Activated T-helper 2 cell treated with anti-CD3 and anti-CD28 coated beads, Interferon-gamma antibody, Interleukin-2, Interleukin-4, amounts not matched to agents 10 μg/mL and 5 μg/mL and 100 μg/mL, durations not matched to agents 14 hours and 24 hours and 36 hours (primary cell): Measurements from ENCODE around the gene CCDC146. TPM values are rescaled to one million over a fixed set of nuclear protein-coding genes. Genes with fewer than 3 reads are reported as not detected.
"Not testable (repeated sequence)": the region's sequence is repeated elsewhere in the genome, so short reads cannot be mapped to it uniquely, and the experiment has no call there.

Experiments used
- DNase-seq: peaks from one replicate; pipeline ENCODE4 v3.0.0; 2021; ENCODE audit warnings: low spot score
- H3K27ac Mint-ChIP-seq: one replicate; pipeline ENCODE4 v1.8.0; 2021; ENCODE audit warnings: mixed read lengths
- H3K27me3 Mint-ChIP-seq: one replicate; pipeline ENCODE4 v1.8.0; 2021; ENCODE audit warnings: low read depth, mixed read lengths
- H3K36me3 Mint-ChIP-seq: one replicate; pipeline ENCODE4 v1.8.0; 2021; ENCODE audit warnings: low read depth, mixed read lengths
- H3K4me1 Mint-ChIP-seq: one replicate; pipeline ENCODE4 v1.8.0; 2021; ENCODE audit warnings: low read depth, mixed read lengths
- H3K4me3 Mint-ChIP-seq: one replicate; pipeline ENCODE4 v1.8.0; 2021; ENCODE audit warnings: low read depth, mild to moderate bottlenecking, moderate library complexity, mixed read lengths
- H3K9me3 Mint-ChIP-seq: one replicate; pipeline ENCODE4 v1.8.0; 2021; ENCODE audit warnings: mixed read lengths
- intact Hi-C: fragments of 100-400 bp; cut with micrococcal nuclease; formaldehyde crosslinking; loops from one replicate; pipeline ENCODE4 v1.15.1; 2023
- total RNA-seq: library from RNA; stranded (reverse); gene quantifications from 2 replicates; pipeline ENCODE4 v1.2.3, GENCODE V29; 2022

CCDC146 gene
- total RNA-seq, 1 donor from 2014 or later: 2.9 TPM

- Mint-ChIP-seq H3K27ac (no peak overlapping the region), H3K4me1 (no peaks in the 10 kb centered on the region), H3K36me3 (no peaks in the 10 kb centered on the region), H3K27me3 (no peaks in the 10 kb centered on the region), H3K9me3 (no peaks in the 10 kb centered on the region), H3K4me3 (no peak overlapping the region)
- no peak for DNase-seq
- intact Hi-C loops: no loop called here
These were observed 198.3 kb downstream of the CCDC146 start for GRCh38 chr7:77320714-77321113.

GRCh38 chr7:77321300-77321699, 198.9 kb downstream of the CCDC146 start:
- H3K9me3 Mint-ChIP-seq: no peaks in the 10 kb centered on the region
- DNase-seq: no peak
- intact Hi-C loops: no loop called here
- H3K4me1 Mint-ChIP-seq: peaks cover 5% of the 10 kb centered on the region
- no peak overlapping the region for H3K4me3 Mint-ChIP-seq
- H3K27me3 Mint-ChIP-seq: no peaks in the 10 kb centered on the region
- no peaks in the 10 kb centered on the region for H3K36me3 Mint-ChIP-seq
- no peak overlapping the region for H3K27ac Mint-ChIP-seq

- DNase-seq: no peak
- Mint-ChIP-seq H3K9me3 (no peaks in the 10 kb centered on the region), H3K27me3 (no peaks in the 10 kb centered on the region), H3K27ac (no peak overlapping the region), H3K36me3 (no peaks in the 10 kb centered on the region), H3K4me3 (no peak overlapping the region), H3K4me1 (peaks cover 35% of the 10 kb centered on the region)
- intact Hi-C loops: no loop called here
These were observed 203.7 kb downstream of the CCDC146 start for GRCh38 chr7:77326131-77326530.

GRCh38 chr7:77327067-77327931, 204.9 kb downstream of the CCDC146 start:
- intact Hi-C loops: no loop called here
- H3K36me3 Mint-ChIP-seq: no peaks in the 10 kb centered on the region
- no peaks in the 10 kb centered on the region for H3K27me3 Mint-ChIP-seq
- H3K4me1 Mint-ChIP-seq: peaks cover 43% of the 10 kb centered on the region
- no peak overlapping the region for H3K4me3 Mint-ChIP-seq
- DNase-seq: no peak
- peak overlapping the region; percentile 7 for H3K27ac Mint-ChIP-seq
- no peaks in the 10 kb centered on the region for H3K9me3 Mint-ChIP-seq

- DNase-seq: no peak
- peak overlapping the region; percentile 15 for H3K4me3 Mint-ChIP-seq
- peak overlapping the region; percentile 30 for H3K27ac Mint-ChIP-seq
- H3K27me3 Mint-ChIP-seq: no peaks in the 10 kb centered on the region
- peaks cover 43% of the 10 kb centered on the region for H3K4me1 Mint-ChIP-seq
- intact Hi-C loops: loop anchor here (1.0 kb wide), 1 partner anchor 25 kb away; no protein-coding TSS in a partner anchor
- no peaks in the 10 kb centered on the region for H3K36me3 Mint-ChIP-seq
- H3K9me3 Mint-ChIP-seq: no peaks in the 10 kb centered on the region
These were observed 205.7 kb downstream of the CCDC146 start for GRCh38 chr7:77327932-77328628.

- Mint-ChIP-seq H3K4me3 (no peak overlapping the region), H3K9me3 (no peaks in the 10 kb centered on the region), H3K27me3 (no peaks in the 10 kb centered on the region), H3K27ac (peak overlapping the region; percentile 30), H3K4me1 (peaks cover 43% of the 10 kb centered on the region), H3K36me3 (no peaks in the 10 kb centered on the region)
- DNase-seq: no peak
- intact Hi-C loops: loop anchor here (1.0 kb wide), 1 partner anchor 25 kb away; no protein-coding TSS in a partner anchor
These were observed 206.3 kb downstream of the CCDC146 start for GRCh38 chr7:77328669-77329068.

- Mint-ChIP-seq H3K36me3 (no peaks in the 10 kb centered on the region), H3K9me3 (no peaks in the 10 kb centered on the region), H3K4me1 (peaks cover 43% of the 10 kb centered on the region), H3K27ac (peak overlapping the region; percentile 56), H3K4me3 (no peak overlapping the region), H3K27me3 (no peaks in the 10 kb centered on the region)
- intact Hi-C loops: loop anchor here (1.0 to 5.0 kb wide), 3 partner anchors 63 to 207 kb away; partner anchors contain the start of gene CCDC146
- no peak for DNase-seq
These were observed 207.2 kb downstream of the CCDC146 start for GRCh38 chr7:77329466-77330168.

GRCh38 chr7:77330169-77330882, 207.9 kb downstream of the CCDC146 start:
- Mint-ChIP-seq H3K4me3 (no peak overlapping the region), H3K36me3 (no peaks in the 10 kb centered on the region), H3K27me3 (no peaks in the 10 kb centered on the region), H3K4me1 (peaks cover 43% of the 10 kb centered on the region), H3K27ac (peak overlapping the region; percentile 56), H3K9me3 (no peaks in the 10 kb centered on the region)
- no peak for DNase-seq
- intact Hi-C loops: loop anchor here (1.0 to 5.0 kb wide), 3 partner anchors 64 to 208 kb away; partner anchors contain the start of gene CCDC146

- Mint-ChIP-seq H3K4me3 (no peak overlapping the region), H3K4me1 (peaks cover 38% of the 10 kb centered on the region), H3K36me3 (no peaks in the 10 kb centered on the region), H3K9me3 (no peaks in the 10 kb centered on the region), H3K27me3 (no peaks in the 10 kb centered on the region), H3K27ac (no peak overlapping the region)
- intact Hi-C loops: loop anchor here (1.0 to 5.0 kb wide), 3 partner anchors 20 to 210 kb away; partner anchors contain the start of gene CCDC146
- DNase-seq: peak; percentile 31
These were observed 209.7 kb downstream of the CCDC146 start for GRCh38 chr7:77331938-77332695.

GRCh38 chr7:77334039-77334438, 211.6 kb downstream of the CCDC146 start:
- not testable (repeated sequence) for H3K9me3 Mint-ChIP-seq, H3K27me3 Mint-ChIP-seq, H3K4me3 Mint-ChIP-seq, DNase-seq, H3K36me3 Mint-ChIP-seq, H3K27ac Mint-ChIP-seq
- intact Hi-C loops: loop anchor here (5.0 kb wide), 1 partner anchor 212 kb away; the partner anchor contains the start of gene CCDC146
- peaks cover 28% of the 10 kb centered on the region for H3K4me1 Mint-ChIP-seq

- no peak overlapping the region for H3K27ac Mint-ChIP-seq
- H3K4me1 Mint-ChIP-seq: peaks cover 14% of the 10 kb centered on the region
- DNase-seq: no peak
- no peaks in the 10 kb centered on the region for H3K36me3 Mint-ChIP-seq
- H3K4me3 Mint-ChIP-seq: no peak overlapping the region
- intact Hi-C loops: no loop called here
- H3K27me3 Mint-ChIP-seq: peaks cover 10% of the 10 kb centered on the region
- H3K9me3 Mint-ChIP-seq: no peaks in the 10 kb centered on the region
These were observed 213.2 kb downstream of the CCDC146 start for GRCh38 chr7:77335581-77335980.
